ENCODE data around the gene PPTC7. TPM values are rescaled to one million over a fixed set of nuclear protein-coding genes. Genes with fewer than 3 reads are reported as not detected.

Gene PPTC7
- total RNA-seq, 2 experiments from 2014 or later = 53.8 to 54.8 TPM

- no peaks in the 10 kb centered on the region for H3K4me1 ChIP-seq (ENCODE audit: insufficient read depth, low read length)
- ChIA-PET CTCF (interaction anchor here (0.8 to 1.7 kb wide), 3 partner anchors 39 to 92 kb away, joined by 3 to 4 read pairs (median 4); partner anchors contain the start of genes ARPC3 and FAM216A), POLR2A (no interaction called here)
- ATAC-seq (ENCODE audit: poor library complexity) (no peak), DNase-seq (no peak)
- Mint-ChIP-seq H3K9me3 (no peaks in the 10 kb centered on the region), H3K36me3 (ENCODE audit: low read depth) (no peaks in the 10 kb centered on the region), H3K4me1 (ENCODE audit: low read depth) (no peaks in the 10 kb centered on the region), H3K4me3 (no peak overlapping the region), H3K27ac (no peak overlapping the region), H3K27me3 (no peaks in the 10 kb centered on the region)
- TF ChIP-seq CTCF (IDR thresholded peaks at IDR 0.05) = no peak
- H3K9me3 ChIP-seq (ENCODE audit: control insufficient read depth in 1 of 2, insufficient read depth in 1 of 2, low read length in 2 of 2) = no peaks in the 10 kb centered on the region
- H3K27ac ChIP-seq (ENCODE audit: low read depth in 1 of 2, low read length in 2 of 2) = no peak overlapping the region
- H3K4me3 ChIP-seq (ENCODE audit: low read length) = no peak overlapping the region
- no peaks in the 10 kb centered on the region for H3K27me3 ChIP-seq (ENCODE audit: control insufficient read depth in 1 of 2, insufficient read depth in 2 of 2, low read length in 2 of 2)
- H3K36me3 ChIP-seq (ENCODE audit: insufficient read depth, low read length) = no peaks in the 10 kb centered on the region
- intact Hi-C loops (cut with DNase I, micrococcal nuclease) = no loop called here
Observed at GRCh38 chr12:110508071-110508586, 75.0 kb downstream of the PPTC7 start.

GRCh38 chr12:110505332-110505731, 77.8 kb downstream of the PPTC7 start:
- H3K27ac Mint-ChIP-seq = no peak overlapping the region
- peaks cover 12% of the 10 kb centered on the region for H3K36me3 Mint-ChIP-seq (ENCODE audit: low read depth)
- no peaks in the 10 kb centered on the region for H3K9me3 Mint-ChIP-seq
- intact Hi-C loops (cut with DNase I, micrococcal nuclease) = no loop called here
- ChIA-PET POLR2A (no interaction called here), CTCF (interaction anchor here (1.2 kb wide), 1 partner anchor 37 kb away, joined by 3 read pairs; the partner anchor contains the start of genes FAM216A and GPN3)
- H3K36me3 ChIP-seq (ENCODE audit: insufficient read depth, low read length) = no peaks in the 10 kb centered on the region
- no peaks in the 10 kb centered on the region for H3K9me3 ChIP-seq (ENCODE audit: control insufficient read depth in 1 of 2, insufficient read depth in 1 of 2, low read length in 2 of 2)
- no peak for TF ChIP-seq CTCF (IDR thresholded peaks at IDR 0.05)
- DNase-seq = no peak
- H3K4me3 Mint-ChIP-seq = no peak overlapping the region
- H3K4me1 ChIP-seq (ENCODE audit: insufficient read depth, low read length) = peaks cover 22% of the 10 kb centered on the region
- H3K27me3 Mint-ChIP-seq = no peaks in the 10 kb centered on the region
- H3K27ac ChIP-seq (ENCODE audit: low read depth in 1 of 2, low read length in 2 of 2) = no peak overlapping the region
- ATAC-seq (ENCODE audit: poor library complexity) = no peak
- peaks cover 17% of the 10 kb centered on the region for H3K4me1 Mint-ChIP-seq (ENCODE audit: low read depth)
- no peaks in the 10 kb centered on the region for H3K27me3 ChIP-seq (ENCODE audit: control insufficient read depth in 1 of 2, insufficient read depth in 2 of 2, low read length in 2 of 2)
- no peak overlapping the region for H3K4me3 ChIP-seq (ENCODE audit: low read length)

- no peak for TF ChIP-seq CTCF (IDR thresholded peaks at IDR 0.05)
- Mint-ChIP-seq H3K4me3 (peak overlapping the region; percentile 74), H3K36me3 (ENCODE audit: low read depth) (peaks cover 12% of the 10 kb centered on the region), H3K4me1 (ENCODE audit: low read depth) (peaks cover 36% of the 10 kb centered on the region), H3K27me3 (no peaks in the 10 kb centered on the region), H3K27ac (peak overlapping the region; percentile 90), H3K9me3 (no peaks in the 10 kb centered on the region)
- no peak overlapping the region for H3K4me3 ChIP-seq (ENCODE audit: low read length)
- CTCF ChIA-PET = interaction anchor here (0.5 to 6.2 kb wide), 5 partner anchors 35 to 924 kb away, joined by 3 to 48 read pairs (median 4); partner anchors contain the start of genes ARPC3, FAM216A and GPN3
- no peak for ATAC-seq (ENCODE audit: poor library complexity)
- intact Hi-C loops (cut with DNase I, micrococcal nuclease) = loop anchor here (2.0 to 5.0 kb wide), 3 partner anchors 53 to 234 kb away; partner anchors contain the start of genes PPTC7 (in 2 of the 2) and ARPC3 (in 1 of the 2)
- H3K36me3 ChIP-seq (ENCODE audit: insufficient read depth, low read length) = no peaks in the 10 kb centered on the region
- peaks cover 24% of the 10 kb centered on the region for H3K4me1 ChIP-seq (ENCODE audit: insufficient read depth, low read length)
- no peak for DNase-seq
- no peaks in the 10 kb centered on the region for H3K9me3 ChIP-seq (ENCODE audit: control insufficient read depth in 1 of 2, insufficient read depth in 1 of 2, low read length in 2 of 2)
- H3K27ac ChIP-seq (ENCODE audit: low read depth in 1 of 2, low read length in 2 of 2) = no peak overlapping the region
- H3K27me3 ChIP-seq (ENCODE audit: control insufficient read depth in 1 of 2, insufficient read depth in 2 of 2, low read length in 2 of 2) = no peaks in the 10 kb centered on the region
- POLR2A ChIA-PET = interaction anchor here (1.1 to 2.5 kb wide), 3 partner anchors 35 to 97 kb away, joined by 3 to 9 read pairs (median 7); partner anchors contain the start of genes FAM216A and GPN3
Observed at GRCh38 chr12:110503432-110503831, 79.7 kb downstream of the PPTC7 start.

Measured in CD4-positive, alpha-beta T cell (primary cell).